Measurements from ENCODE around the gene DNASE1L3. TPM values are rescaled to one million over a fixed set of nuclear protein-coding genes. Genes with fewer than 3 reads are reported as not detected.

The DNASE1L3 gene
- total and polyA plus RNA-seq, 2 of the 13 experiments (the other 11 are each of a cell fraction or from before 2014, with no cell fraction given) = 0.86 to 1.7 TPM

- Histone ChIP-seq H3K9me3 (ENCODE audit: low read length) (no peaks in the 10 kb centered on the region), H3K9ac (ENCODE audit: insufficient read depth, low read depth, low read length) (no peak overlapping the region), H3K27me3 (ENCODE audit: control insufficient read depth in 1 of 2, insufficient read depth in 2 of 2, low read length in 2 of 2) (peaks cover 1 to 14% of the 10 kb centered on the region in 2 experiments; a peak in 3 of 5 replicates), H3K79me2 (ENCODE audit: insufficient read depth, low read length) (no peaks in the 10 kb centered on the region), H3K27ac (ENCODE audit: extremely low read length, insufficient read depth, low read length) (no peak overlapping the region), H4K20me1 (ENCODE audit: insufficient read depth, low read length) (no peaks in the 10 kb centered on the region), H2AFZ (ENCODE audit: low read length) (no peak overlapping the region), H3K4me2 (ENCODE audit: low read depth, low read length) (no peak overlapping the region), H3K4me1 (ENCODE audit: insufficient read depth, low read length) (peaks cover 52% of the 10 kb centered on the region), H3K36me3 (replicated peaks in 1 of 2; ENCODE audit: control insufficient read depth in 1 of 2, insufficient read depth in 2 of 2, low read length in 2 of 2) (no peaks in the 10 kb centered on the region), H3K4me3 (replicated peaks in 1 of 3; ENCODE audit: insufficient read depth in 1 of 3, low read depth in 2 of 3, low read length in 3 of 3) (no peak overlapping the region)
- intact Hi-C loops (cut with micrococcal nuclease; ENCODE audit: unreplicated experiment) (no loop called here), in situ Hi-C loops (cut with HindIII; ENCODE audit: extremely low pct_ligation_motif_present, low pct_unique_long_range_greater_than_20kb) (no loop called here)
- no TSS peak for BruUV-seq (replicated peaks)
- POLR2A ChIA-PET = no interaction called here
- FAIRE-seq (no peak), ATAC-seq (no peak), DNase-seq (ENCODE audit: low spot score) (peak; percentile 52)
- TF ChIP-seq NR1H2 (CRISPR knock-in tag; IDR thresholded peaks at IDR 0.05; ENCODE audit: borderline replicate concordance, low read depth) = no peak
- TF ChIP-seq ZNF337 (CRISPR knock-in tag; IDR thresholded peaks at IDR 0.05; ENCODE audit: borderline replicate concordance, low read depth) = no peak
- peak; percentile 73 for TF ChIP-seq FOXA3 (CRISPR knock-in tag; IDR thresholded peaks at IDR 0.05)
- no peak for TF ChIP-seq FOXA1 (IDR thresholded peaks at IDR 0.05)
- peak; percentile 75 for TF ChIP-seq FOXA1 (CRISPR knock-in tag; IDR thresholded peaks at IDR 0.05)
- TF ChIP-seq SAP130 (CRISPR knock-in tag; IDR thresholded peaks at IDR 0.05; ENCODE audit: low read depth) = peak; percentile 55
- no peak for TF ChIP-seq BRCA1 (CRISPR knock-in tag; IDR thresholded peaks at IDR 0.05)
- TF ChIP-seq FOSL1 (CRISPR knock-in tag; IDR thresholded peaks at IDR 0.05; ENCODE audit: borderline replicate concordance) = peak; percentile 32; the same call in 1 of the 2 replicates
- TF ChIP-seq FOSL2 (CRISPR knock-in tag; IDR thresholded peaks at IDR 0.05) = peak; percentile 92
- peak; percentile 94 for TF ChIP-seq TFAP4 (IDR thresholded peaks at IDR 0.05; ENCODE audit: borderline replicate concordance, low read depth)
- CTCF ChIA-PET (ENCODE audit: low intra/inter-chr PET ratio, low total read pairs) = no interaction called here
- WGBS (ENCODE audit: low lambda C conversion rate) = 12% methylated on average over 4 of the region's 4 CpGs
Measured at GRCh38 chr3:58234516-58234931, 23.8 kb upstream of the DNASE1L3 start.

GRCh38 chr3:58231666-58232065 is 20.9 kb upstream of the DNASE1L3 start:
- no TSS peak for BruUV-seq (replicated peaks)
- FAIRE-seq (no peak), DNase-seq (ENCODE audit: low spot score) (no peak), ATAC-seq (no peak)
- Histone ChIP-seq H3K79me2 (ENCODE audit: insufficient read depth, low read length) (no peaks in the 10 kb centered on the region), H3K27ac (ENCODE audit: extremely low read length, insufficient read depth, low read length) (no peak overlapping the region), H3K9me3 (ENCODE audit: low read length) (no peaks in the 10 kb centered on the region), H3K27me3 (ENCODE audit: control insufficient read depth in 1 of 2, insufficient read depth in 2 of 2, low read length in 2 of 2) (peaks cover 1 to 12% of the 10 kb centered on the region in 2 experiments; a peak in 3 of 5 replicates), H3K36me3 (replicated peaks in 1 of 2; ENCODE audit: control insufficient read depth in 1 of 2, insufficient read depth in 2 of 2, low read length in 2 of 2) (no peaks in the 10 kb centered on the region), H4K20me1 (ENCODE audit: insufficient read depth, low read length) (no peaks in the 10 kb centered on the region), H3K9ac (ENCODE audit: insufficient read depth, low read depth, low read length) (no peak overlapping the region), H2AFZ (ENCODE audit: low read length) (no peak overlapping the region), H3K4me2 (ENCODE audit: low read depth, low read length) (no peak overlapping the region), H3K4me3 (replicated peaks in 1 of 3; ENCODE audit: insufficient read depth in 1 of 3, low read depth in 2 of 3, low read length in 3 of 3) (no peak overlapping the region), H3K4me1 (ENCODE audit: insufficient read depth, low read length) (peaks cover 35% of the 10 kb centered on the region)
- no peak for TF ChIP-seq ZNF326 (CRISPR knock-in tag; IDR thresholded peaks at IDR 0.05; ENCODE audit: borderline replicate concordance)
- no peak for TF ChIP-seq FOXK2 (IDR thresholded peaks at IDR 0.05)
- no peak for TF ChIP-seq ZNF780A (CRISPR knock-in tag; IDR thresholded peaks at IDR 0.05)
- TF ChIP-seq TBX2 (CRISPR knock-in tag; IDR thresholded peaks at IDR 0.05; ENCODE audit: borderline replicate concordance) = no peak
- no peak for TF ChIP-seq MXD1 (CRISPR knock-in tag; IDR thresholded peaks at IDR 0.05)
- WGBS (ENCODE audit: low lambda C conversion rate) = 9% methylated on average over 2 of the region's 2 CpGs
- ChIA-PET CTCF (ENCODE audit: low intra/inter-chr PET ratio, low total read pairs) (no interaction called here), POLR2A (no interaction called here)
- intact Hi-C loops (cut with micrococcal nuclease; ENCODE audit: unreplicated experiment) = no loop called here
- in situ Hi-C loops (cut with HindIII; ENCODE audit: extremely low pct_ligation_motif_present, low pct_unique_long_range_greater_than_20kb) = no loop called here
